ENCODE data around the gene TMEM123. TPM values are rescaled to one million over a fixed set of nuclear protein-coding genes. Genes with fewer than 3 reads are reported as not detected.

TMEM123 gene
- total and polyA plus RNA-seq, 2 of the 13 experiments (the other 11 are each of a cell fraction or from before 2014, with no cell fraction given): 365 to 2,761 TPM

DNA sequence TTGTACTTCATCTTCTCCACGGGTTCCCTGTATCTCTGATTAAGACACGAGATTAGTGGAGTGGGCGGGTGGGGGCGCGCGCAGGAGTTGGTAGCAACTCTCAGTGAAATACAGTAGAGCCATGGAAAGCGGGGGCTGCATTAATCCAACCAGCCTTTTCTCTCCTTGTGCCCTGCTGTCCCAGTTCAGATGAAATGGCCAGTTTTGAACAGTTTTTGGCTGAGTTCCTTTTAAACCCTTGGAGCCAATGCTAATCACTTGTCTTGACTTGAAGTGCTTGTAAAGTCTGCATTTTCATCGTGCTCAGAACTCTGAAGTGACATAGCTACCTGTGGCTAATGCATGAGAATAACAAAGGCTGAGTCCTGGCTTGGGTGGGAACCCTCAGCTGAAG lies 734 bp upstream of the TMEM123 start (continued):
- TF ChIP-seq, protein P1, sequence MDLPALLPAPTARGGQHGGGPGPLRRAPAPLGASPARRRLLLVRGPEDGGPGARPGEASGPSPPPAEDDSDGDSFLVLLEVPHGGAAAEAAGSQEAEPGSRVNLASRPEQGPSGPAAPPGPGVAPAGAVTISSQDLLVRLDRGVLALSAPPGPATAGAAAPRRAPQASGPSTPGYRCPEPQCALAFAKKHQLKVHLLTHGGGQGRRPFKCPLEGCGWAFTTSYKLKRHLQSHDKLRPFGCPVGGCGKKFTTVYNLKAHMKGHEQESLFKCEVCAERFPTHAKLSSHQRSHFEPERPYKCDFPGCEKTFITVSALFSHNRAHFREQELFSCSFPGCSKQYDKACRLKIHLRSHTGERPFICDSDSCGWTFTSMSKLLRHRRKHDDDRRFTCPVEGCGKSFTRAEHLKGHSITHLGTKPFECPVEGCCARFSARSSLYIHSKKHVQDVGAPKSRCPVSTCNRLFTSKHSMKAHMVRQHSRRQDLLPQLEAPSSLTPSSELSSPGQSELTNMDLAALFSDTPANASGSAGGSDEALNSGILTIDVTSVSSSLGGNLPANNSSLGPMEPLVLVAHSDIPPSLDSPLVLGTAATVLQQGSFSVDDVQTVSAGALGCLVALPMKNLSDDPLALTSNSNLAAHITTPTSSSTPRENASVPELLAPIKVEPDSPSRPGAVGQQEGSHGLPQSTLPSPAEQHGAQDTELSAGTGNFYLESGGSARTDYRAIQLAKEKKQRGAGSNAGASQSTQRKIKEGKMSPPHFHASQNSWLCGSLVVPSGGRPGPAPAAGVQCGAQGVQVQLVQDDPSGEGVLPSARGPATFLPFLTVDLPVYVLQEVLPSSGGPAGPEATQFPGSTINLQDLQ (CRISPR knock-in tag; IDR thresholded peaks at IDR 0.05): no peak
- TF ChIP-seq SNAPC2 (CRISPR knock-in tag; IDR thresholded peaks at IDR 0.05) (no peak), ZSCAN30 (CRISPR knock-in tag; IDR thresholded peaks at IDR 0.05) (no peak), ZNF234 (CRISPR knock-in tag; conservative IDR thresholded peaks at IDR 0.05) (0 out of 2 replicates have a peak, but pooled peaks have one; percentile 1), MED13 (CRISPR knock-in tag; IDR thresholded peaks at IDR 0.05) (no peak)
- TF ChIP-seq, protein P2, sequence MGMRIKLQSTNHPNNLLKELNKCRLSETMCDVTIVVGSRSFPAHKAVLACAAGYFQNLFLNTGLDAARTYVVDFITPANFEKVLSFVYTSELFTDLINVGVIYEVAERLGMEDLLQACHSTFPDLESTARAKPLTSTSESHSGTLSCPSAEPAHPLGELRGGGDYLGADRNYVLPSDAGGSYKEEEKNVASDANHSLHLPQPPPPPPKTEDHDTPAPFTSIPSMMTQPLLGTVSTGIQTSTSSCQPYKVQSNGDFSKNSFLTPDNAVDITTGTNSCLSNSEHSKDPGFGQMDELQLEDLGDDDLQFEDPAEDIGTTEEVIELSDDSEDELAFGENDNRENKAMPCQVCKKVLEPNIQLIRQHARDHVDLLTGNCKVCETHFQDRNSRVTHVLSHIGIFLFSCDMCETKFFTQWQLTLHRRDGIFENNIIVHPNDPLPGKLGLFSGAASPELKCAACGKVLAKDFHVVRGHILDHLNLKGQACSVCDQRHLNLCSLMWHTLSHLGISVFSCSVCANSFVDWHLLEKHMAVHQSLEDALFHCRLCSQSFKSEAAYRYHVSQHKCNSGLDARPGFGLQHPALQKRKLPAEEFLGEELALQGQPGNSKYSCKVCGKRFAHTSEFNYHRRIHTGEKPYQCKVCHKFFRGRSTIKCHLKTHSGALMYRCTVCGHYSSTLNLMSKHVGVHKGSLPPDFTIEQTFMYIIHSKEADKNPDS (CRISPR knock-in tag; IDR thresholded peaks at IDR 0.05): no peak

Data from HepG2 (cell line).